ENCODE measurements around the gene TMEM19. TPM values are rescaled to one million over a fixed set of nuclear protein-coding genes. Genes with fewer than 3 reads are reported as not detected.

The TMEM19 gene
- total RNA-seq, 2 donors from 2014 or later = 37.7 to 39.2 TPM

GRCh38 chr12:71665090-71665463 lies 20.8 kb upstream of the TMEM19 start:
- H3K27ac ChIP-seq = peak overlapping the region; percentile 100
- no peaks in the 10 kb centered on the region for H3K9me3 ChIP-seq
- intact Hi-C loops (cut with DNase I) = loop anchor here (10.0 kb wide), 1 partner anchor 90 kb away; the partner anchor contains the start of gene RAB21
- H3K9ac ChIP-seq (ENCODE audit: low read depth in 2 of 2, low read length in 2 of 2) = peak overlapping the region in 1 of 2 donors; percentile 93
- DNase-seq = no peak
- peaks cover 22% of the 10 kb centered on the region for H3K4me1 ChIP-seq
- peak overlapping the region; percentile 82 for H3K4me3 ChIP-seq
- H3K36me3 ChIP-seq = no peaks in the 10 kb centered on the region
- no peaks in the 10 kb centered on the region for H3K27me3 ChIP-seq
- no peak for TF ChIP-seq CTCF (IDR thresholded peaks at IDR 0.05)

- Histone ChIP-seq H3K9me3 (no peaks in the 10 kb centered on the region), H3K36me3 (no peaks in the 10 kb centered on the region), H3K9ac (ENCODE audit: low read depth in 2 of 2, low read length in 2 of 2) (no peak overlapping the region), H3K27me3 (no peaks in the 10 kb centered on the region), H3K27ac (no peak overlapping the region), H3K4me3 (no peak overlapping the region), H3K4me1 (peaks cover 16% of the 10 kb centered on the region)
- no peak for DNase-seq
- intact Hi-C loops (cut with DNase I) = loop anchor here (10.0 kb wide), 1 partner anchor 89 kb away; the partner anchor contains the start of gene RAB21
- TF ChIP-seq CTCF (IDR thresholded peaks at IDR 0.05) = no peak
Measured at GRCh38 chr12:71666259-71666658, 19.6 kb upstream of the TMEM19 start.

- no peak for DNase-seq
- H3K36me3 ChIP-seq = no peaks in the 10 kb centered on the region
- no peak overlapping the region for H3K9ac ChIP-seq (ENCODE audit: low read depth in 2 of 2, low read length in 2 of 2)
- no peak overlapping the region for H3K4me3 ChIP-seq
- intact Hi-C loops (cut with DNase I) = no loop called here
- TF ChIP-seq CTCF (IDR thresholded peaks at IDR 0.05) = no peak
- H3K4me1 ChIP-seq = no peaks in the 10 kb centered on the region
- H3K9me3 ChIP-seq = no peaks in the 10 kb centered on the region
- no peaks in the 10 kb centered on the region for H3K27me3 ChIP-seq
- no peak overlapping the region for H3K27ac ChIP-seq
Measured at GRCh38 chr12:71671311-71671710, 14.6 kb upstream of the TMEM19 start.

GRCh38 chr12:71671816-71672215 lies 14.1 kb upstream of the TMEM19 start:
- no peak for TF ChIP-seq CTCF (IDR thresholded peaks at IDR 0.05)
- Histone ChIP-seq H3K4me1 (no peaks in the 10 kb centered on the region), H3K36me3 (no peaks in the 10 kb centered on the region), H3K9ac (ENCODE audit: low read depth in 2 of 2, low read length in 2 of 2) (no peak overlapping the region), H3K27me3 (no peaks in the 10 kb centered on the region), H3K27ac (no peak overlapping the region), H3K9me3 (no peaks in the 10 kb centered on the region), H3K4me3 (no peak overlapping the region)
- intact Hi-C loops (cut with DNase I) = no loop called here
- DNase-seq = no peak

- no peak for TF ChIP-seq CTCF (IDR thresholded peaks at IDR 0.05)
- no peaks in the 10 kb centered on the region for H3K9me3 ChIP-seq
Measured at GRCh38 chr12:71682466-71682865, 3.4 kb upstream of the TMEM19 start.

More at GRCh38 chr12:71682466-71682865, 3.4 kb upstream of the TMEM19 start:
- Histone ChIP-seq H3K27me3 (no peaks in the 10 kb centered on the region), H3K4me1 (no peaks in the 10 kb centered on the region), H3K4me3 (no peak overlapping the region), H3K27ac (no peak overlapping the region), H3K9ac (ENCODE audit: low read depth in 2 of 2, low read length in 2 of 2) (no peak overlapping the region), H3K36me3 (no peaks in the 10 kb centered on the region)
- intact Hi-C loops (cut with DNase I) = no loop called here
- DNase-seq = no peak
